Endothelial cell of umbilical vein (primary cell): ENCODE results near the gene GPX1. TPM values are rescaled to one million over a fixed set of nuclear protein-coding genes. Genes with fewer than 3 reads are reported as not detected.
"Not testable (repeated sequence)": the region's sequence is repeated elsewhere in the genome, so short reads cannot be mapped to it uniquely, and the experiment has no call there.

Source experiments
- BruUV-seq: library from RNA; stranded (reverse); fragments of 400-500 nt; replicated peaks from 2 replicates; lab custom pipeline; 2021; lab: Mats Ljungman, UMichigan
- CTCF ChIA-PET: fragments of 300-600, 350-600 bp; sonication (Branson Sonifier 250); formaldehyde crosslinking; loops from one replicate; lab custom pipeline; 2021; ENCODE audit warnings: antibody characterized with exemption, inconsistent platforms; lab: Charles Lee
- POLR2A ChIA-PET: fragments of 300-600, 350-600 bp; sonication (Branson Sonifier 250); formaldehyde crosslinking; loops from one replicate; lab custom pipeline; 2021; ENCODE audit warnings: antibody characterized with exemption, inconsistent platforms; lab: Charles Lee
- DNase-seq: peaks from one replicate; pipeline ENCODE4 v3.0.0-alpha.2; 2011; ENCODE audit warnings: low read depth, low spot score
- FAIRE-seq: peaks from 2 replicates; lab custom pipeline; 2011; peaks lifted over from hg19 to GRCh38; lab: Jason Lieb, UNC
- H2AFZ ChIP-seq: 2 replicates; pipeline ENCODE4 v1.6.0; 2012; ENCODE audit warnings: low read depth, low read length, control low read depth, inconsistent platforms
- H3K27ac ChIP-seq: 2 replicates; pipeline ENCODE4 v1.5.1; 2011; ENCODE audit warnings: low read depth, mild to moderate bottlenecking, control low read depth, low read length, moderate library complexity; ENCODE audit not compliant: insufficient read depth
- H3K27me3 ChIP-seq, 2 experiments: 2 replicates each; pipeline versions ENCODE4 v1.6.0 to v1.6.1; 2011; ENCODE audit warnings: low read length in 2 of 2, mixed read lengths in 1 of 2; ENCODE audit not compliant: control insufficient read depth in 2 of 2, insufficient read depth in 2 of 2
- H3K36me3 ChIP-seq, 2 experiments: 2 replicates in 1 of 2; 3 replicates in 1 of 2; pipeline ENCODE4 v1.5.1; 2011; ENCODE audit warnings: low read length in 2 of 2, mild to moderate bottlenecking in 1 of 2, moderate library complexity in 1 of 2; ENCODE audit not compliant: control insufficient read depth in 2 of 2, insufficient read depth in 2 of 2; ENCODE audit errors: extremely low read depth in 1 of 2
- H3K4me1 ChIP-seq: 3 replicates; pipeline ENCODE4 v1.5.1; 2011; ENCODE audit warnings: mild to moderate bottlenecking, low read length; ENCODE audit not compliant: control insufficient read depth, insufficient read depth; ENCODE audit errors: extremely low read depth
- H3K4me2 ChIP-seq: 2 replicates; pipeline ENCODE4 v1.6.1; 2011; ENCODE audit warnings: low read length, control low read depth, mixed read lengths; ENCODE audit not compliant: insufficient read depth
- H3K4me3 ChIP-seq, 3 experiments: fragments of 200-600 bp in 1 of 3; sonication (generic), shearing (Covaris generic) in 1 of 3; replicated peaks in 1 of 3; 2 replicates each; pipeline ENCODE4 v1.5.1; 2011 to 2016; ENCODE audit warnings: control low read depth in 3 of 3, low read length in 3 of 3, mild to moderate bottlenecking in 2 of 3, inconsistent platforms in 1 of 3, low read depth in 1 of 3, moderate library complexity in 1 of 3; ENCODE audit not compliant: insufficient read depth in 1 of 3
- H3K79me2 ChIP-seq: 2 replicates; pipeline ENCODE4 v1.6.0; 2012; ENCODE audit warnings: low read length, inconsistent platforms; ENCODE audit not compliant: control insufficient read depth, insufficient read depth
- H3K9ac ChIP-seq: replicated peaks from 2 replicates; pipeline ENCODE3; 2011; ENCODE audit warnings: low read length, control low read depth; ENCODE audit not compliant: insufficient read depth; ENCODE audit errors: extremely low read depth
- H3K9me1 ChIP-seq: replicated peaks from 3 replicates; pipeline ENCODE4 v1.6.0; 2011; ENCODE audit warnings: mild to moderate bottlenecking, low read length; ENCODE audit not compliant: control insufficient read depth, insufficient read depth; ENCODE audit errors: extremely low read depth
- H3K9me3 ChIP-seq: replicated peaks from 2 replicates; pipeline ENCODE4 v1.5.1; 2012; ENCODE audit warnings: low read length, inconsistent platforms; ENCODE audit not compliant: control insufficient read depth, insufficient read depth
- H4K20me1 ChIP-seq: replicated peaks from 2 replicates; pipeline ENCODE3; 2011; ENCODE audit warnings: mild to moderate bottlenecking, low read length; ENCODE audit not compliant: control insufficient read depth, insufficient read depth; ENCODE audit errors: extremely low read depth
- CTCF ChIP-seq, 2 donors: IDR thresholded peaks; 1 replicate in 1 of 2; 2 replicates in 1 of 2; pipeline ENCODE4 v1.5.1; 2011; ENCODE audit warnings: low read length in 2 of 2, mild to moderate bottlenecking in 2 of 2, moderate library complexity in 2 of 2, control low read depth in 1 of 2, inconsistent platforms in 1 of 2, low read depth in 1 of 2; ENCODE audit not compliant: insufficient read depth in 1 of 2; ENCODE audit errors: extremely low read depth in 1 of 2
- EZH2 ChIP-seq: IDR thresholded peaks from 2 replicates; pipeline ENCODE4 v1.6.1; 2012; ENCODE audit warnings: borderline replicate concordance, low read depth, mild to moderate bottlenecking, moderate library complexity, low read length, inconsistent platforms; ENCODE audit not compliant: severe bottlenecking
- FOS ChIP-seq: IDR thresholded peaks from 2 replicates; pipeline ENCODE4 v1.6.1; 2011; ENCODE audit warnings: mild to moderate bottlenecking, low read length, moderate library complexity, borderline replicate concordance; ENCODE audit not compliant: insufficient read depth
- GATA2 ChIP-seq: IDR thresholded peaks from 2 replicates; pipeline ENCODE4 v1.7.0; 2011; ENCODE audit warnings: low read depth, mild to moderate bottlenecking, moderate library complexity, mixed read lengths, low read length; ENCODE audit not compliant: insufficient read length, insufficient read depth
- JUN ChIP-seq: IDR thresholded peaks from 2 replicates; pipeline ENCODE4 v1.6.1; 2011; ENCODE audit warnings: borderline replicate concordance, low read depth; ENCODE audit not compliant: insufficient read length, insufficient read depth
- MAX ChIP-seq: IDR thresholded peaks from 2 replicates; pipeline ENCODE4 v1.6.1; 2011; ENCODE audit not compliant: insufficient read depth, insufficient read length
- MYC ChIP-seq: IDR thresholded peaks from one replicate; pipeline ENCODE4 v1.6.1; 2011; ENCODE audit warnings: mild to moderate bottlenecking, low read depth, low read length
- POLR2A ChIP-seq: IDR thresholded peaks from 2 replicates; pipeline ENCODE4 v1.6.1; 2012; ENCODE audit warnings: low read depth, mild to moderate bottlenecking, control low read depth, low read length
- POLR2AphosphoS5 ChIP-seq: IDR thresholded peaks from 2 replicates; pipeline ENCODE4 v1.6.1; 2012; ENCODE audit warnings: low read depth, mild to moderate bottlenecking, control low read depth, low read length, moderate library complexity; ENCODE audit not compliant: insufficient read depth
- dilution Hi-C: fragments of 300-500 bp; cut with MboI; formaldehyde crosslinking; loops from one replicate; pipeline ENCODE4 v1.15.0; 2019; ENCODE audit warnings: low sequenced_read_pairs; ENCODE audit not compliant: extremely low pct_ligation_motif_present
- intact Hi-C: fragments of 100-400 bp; cut with micrococcal nuclease; formaldehyde crosslinking; loops from one replicate; pipeline ENCODE4 v1.10.0; 2022
- polyA plus RNA-seq, 4 experiments: library from polyadenylated mRNA; depleted of rRNA in 3 of 4; stranded (reverse) in 3 of 4; unstranded in 1 of 4; fragments of >200 nt; gene quantifications; 2 replicates each; pipeline versions ENCODE4 v1.2.1 to v1.2.3, GENCODE V29; 2011 to 2012; ENCODE audit warnings: missing spikeins in 1 of 4
- total RNA-seq: library from RNA; stranded (reverse); gene quantifications from 2 replicates; pipeline ENCODE4 v1.2.3, GENCODE V29; 2021

Gene GPX1
- total and polyA plus RNA-seq, 2 donors (not counting 3 experiments of a cell fraction or from before 2014, with no cell fraction given), result 461 to 1,348 TPM

GRCh38 chr3:49397470-49397869 is 39.3 kb upstream of the GPX1 start:
- no peaks in the 10 kb centered on the region for H3K27me3 ChIP-seq
- peaks cover 0 to 4% of the 10 kb centered on the region in 2 experiments for H3K36me3 ChIP-seq
- dilution Hi-C loops (no loop called here), intact Hi-C loops (no loop called here)
- H3K9me1 ChIP-seq, result no peaks in the 10 kb centered on the region
- ChIA-PET CTCF (interaction anchor here (1.2 kb wide), 1 partner anchor 57 kb away, joined by 5 read pairs; no protein-coding TSS in a partner anchor), POLR2A (interaction anchor here (1.1 kb wide), 1 partner anchor 14 kb away, joined by 5 read pairs; the partner anchor contains the start of gene RHOA)
- H3K4me2 ChIP-seq, result peak overlapping the region; percentile 16
- no peaks in the 10 kb centered on the region for H3K9me3 ChIP-seq
- BruUV-seq, result no TSS peak
- peaks cover 96% of the 10 kb centered on the region for H3K79me2 ChIP-seq
- no peak for TF ChIP-seq POLR2A
- no peak for TF ChIP-seq POLR2AphosphoS5
- TF ChIP-seq CTCF (IDR thresholded peaks at IDR 0.05; ENCODE audit: extremely low read depth in 1 of 2, insufficient read depth in 1 of 2, low read depth in 1 of 2, low read length in 2 of 2), result no peak
- no peak for TF ChIP-seq MAX
- no peak for TF ChIP-seq EZH2
- TF ChIP-seq JUN, result no peak
- no peak for TF ChIP-seq GATA2
- TF ChIP-seq MYC, result no peak
- TF ChIP-seq FOS, result no peak
- no peak overlapping the region for H3K27ac ChIP-seq
- FAIRE-seq (peak; percentile 72), DNase-seq (peak; percentile 66)
- no peak overlapping the region for H3K4me3 ChIP-seq
- H3K4me1 ChIP-seq, result peaks cover 7% of the 10 kb centered on the region
- peaks cover 16% of the 10 kb centered on the region for H4K20me1 ChIP-seq
- H2AFZ ChIP-seq, result no peak overlapping the region
- no peak overlapping the region for H3K9ac ChIP-seq

GRCh38 chr3:49391310-49391709 is 33.2 kb upstream of the GPX1 start:
- H3K36me3 ChIP-seq, POLR2A ChIA-PET, H3K4me1 ChIP-seq, H2AFZ ChIP-seq, intact Hi-C loops, H4K20me1 ChIP-seq, DNase-seq, H3K4me2 ChIP-seq, BruUV-seq, H3K9ac ChIP-seq, H3K27me3 ChIP-seq, H3K9me3 ChIP-seq, H3K9me1 ChIP-seq, FAIRE-seq, H3K4me3 ChIP-seq, dilution Hi-C loops, H3K27ac ChIP-seq: not testable (repeated sequence)
- peaks cover 96% of the 10 kb centered on the region for H3K79me2 ChIP-seq
- CTCF ChIA-PET, result interaction anchor here (0.6 to 1.0 kb wide), 2 partner anchors 9 to 51 kb away, joined by 3 read pairs; no protein-coding TSS in a partner anchor
